K562 (cell line): Measurements from ENCODE around the gene ZCWPW1.

ENCODE experiments used
- CBX5 ChIP-seq: IDR thresholded peaks from 2 replicates; pipeline ENCODE4 v1.6.1; 2014; ENCODE audit warnings: low read depth, borderline replicate concordance
- MAX ChIP-seq: sonication (generic); formaldehyde crosslinking; IDR thresholded peaks from 2 replicates; pipeline ENCODE4 v1.9.0; 2022; ENCODE audit warnings: mild to moderate bottlenecking, missing genetic modification reagents
- MYNN ChIP-seq, 2 experiments: sonication (generic); formaldehyde crosslinking in 1 of 2; IDR thresholded peaks; 2 replicates each; pipeline versions ENCODE4 v1.5.0 to v1.6.1; 2016 to 2020; ENCODE audit warnings: antibody characterized with exemption in 1 of 2, missing genetic modification reagents in 1 of 2
- POU5F1 ChIP-seq: fragments of 150-350 bp; IDR thresholded peaks from 2 replicates; pipeline ENCODE4 v1.6.1; 2014; ENCODE audit warnings: borderline replicate concordance, low read length, low read depth, mild to moderate bottlenecking; ENCODE audit not compliant: partially characterized antibody
- ZNF407 ChIP-seq: fragments of 450-650 bp; IDR thresholded peaks from 2 replicates; pipeline ENCODE4 v1.6.1; 2016; ENCODE audit warnings: low read depth

- no peak for TF ChIP-seq MAX (CRISPR knock-in tag)
- no peak for TF ChIP-seq ZNF407
- TF ChIP-seq CBX5 = no peak
- TF ChIP-seq POU5F1 = no peak
- no peak for TF ChIP-seq MYNN (IDR thresholded peaks at IDR 0.05)
- no peak for TF ChIP-seq MYNN (CRISPR knock-in tag; IDR thresholded peaks at IDR 0.05)
Measured at GRCh38 chr7:100384628-100385294, 43.7 kb downstream of the ZCWPW1 start.
